ENCODE measurements around the gene ATRIP.
A peak's percentile ranks its signal among the peaks of the same experiment; 100 is the strongest.

- TF ChIP-seq EZH2 (IDR thresholded peaks at IDR 0.05) = no peak
- TF ChIP-seq EZH2phosphoT487 (IDR thresholded peaks at IDR 0.05) = no peak
- TF ChIP-seq, protein P1, sequence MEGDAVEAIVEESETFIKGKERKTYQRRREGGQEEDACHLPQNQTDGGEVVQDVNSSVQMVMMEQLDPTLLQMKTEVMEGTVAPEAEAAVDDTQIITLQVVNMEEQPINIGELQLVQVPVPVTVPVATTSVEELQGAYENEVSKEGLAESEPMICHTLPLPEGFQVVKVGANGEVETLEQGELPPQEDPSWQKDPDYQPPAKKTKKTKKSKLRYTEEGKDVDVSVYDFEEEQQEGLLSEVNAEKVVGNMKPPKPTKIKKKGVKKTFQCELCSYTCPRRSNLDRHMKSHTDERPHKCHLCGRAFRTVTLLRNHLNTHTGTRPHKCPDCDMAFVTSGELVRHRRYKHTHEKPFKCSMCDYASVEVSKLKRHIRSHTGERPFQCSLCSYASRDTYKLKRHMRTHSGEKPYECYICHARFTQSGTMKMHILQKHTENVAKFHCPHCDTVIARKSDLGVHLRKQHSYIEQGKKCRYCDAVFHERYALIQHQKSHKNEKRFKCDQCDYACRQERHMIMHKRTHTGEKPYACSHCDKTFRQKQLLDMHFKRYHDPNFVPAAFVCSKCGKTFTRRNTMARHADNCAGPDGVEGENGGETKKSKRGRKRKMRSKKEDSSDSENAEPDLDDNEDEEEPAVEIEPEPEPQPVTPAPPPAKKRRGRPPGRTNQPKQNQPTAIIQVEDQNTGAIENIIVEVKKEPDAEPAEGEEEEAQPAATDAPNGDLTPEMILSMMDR (IDR thresholded peaks at IDR 0.05) = peak; percentile 35
Observed at GRCh38 chr3:48432411-48433371, 13.8 kb upstream of the ATRIP start.
